Coronary artery (tissue), 2 donors: Measurements from ENCODE around the gene ZBTB20.

Source experiments
- DNase-seq: peaks from one replicate; pipeline ENCODE4 v3.0.0-alpha.2; 2017; ENCODE audit warnings: low spot score
- H3K27ac ChIP-seq, 2 donors: fragments of 200-600 bp; sonication (generic); one replicate each; pipeline ENCODE4 v1.5.1; 2016 to 2019
- H3K4me3 ChIP-seq: fragments of 200-600 bp; sonication (generic); 2 replicates; pipeline ENCODE4 v1.5.1; 2016; ENCODE audit warnings: mild to moderate bottlenecking, moderate library complexity
- TF ChIP-seq, protein P1 (sequence below): fragments of 200-600 bp; sonication (generic); IDR thresholded peaks from one replicate; pipeline ENCODE4 v1.5.1; 2019; ENCODE audit warnings: antibody characterized with exemption

ZBTB20 gene

GRCh38 chr3:114933407-114933806 is 213.7 kb downstream of the ZBTB20 start:
- TF ChIP-seq, protein P1, sequence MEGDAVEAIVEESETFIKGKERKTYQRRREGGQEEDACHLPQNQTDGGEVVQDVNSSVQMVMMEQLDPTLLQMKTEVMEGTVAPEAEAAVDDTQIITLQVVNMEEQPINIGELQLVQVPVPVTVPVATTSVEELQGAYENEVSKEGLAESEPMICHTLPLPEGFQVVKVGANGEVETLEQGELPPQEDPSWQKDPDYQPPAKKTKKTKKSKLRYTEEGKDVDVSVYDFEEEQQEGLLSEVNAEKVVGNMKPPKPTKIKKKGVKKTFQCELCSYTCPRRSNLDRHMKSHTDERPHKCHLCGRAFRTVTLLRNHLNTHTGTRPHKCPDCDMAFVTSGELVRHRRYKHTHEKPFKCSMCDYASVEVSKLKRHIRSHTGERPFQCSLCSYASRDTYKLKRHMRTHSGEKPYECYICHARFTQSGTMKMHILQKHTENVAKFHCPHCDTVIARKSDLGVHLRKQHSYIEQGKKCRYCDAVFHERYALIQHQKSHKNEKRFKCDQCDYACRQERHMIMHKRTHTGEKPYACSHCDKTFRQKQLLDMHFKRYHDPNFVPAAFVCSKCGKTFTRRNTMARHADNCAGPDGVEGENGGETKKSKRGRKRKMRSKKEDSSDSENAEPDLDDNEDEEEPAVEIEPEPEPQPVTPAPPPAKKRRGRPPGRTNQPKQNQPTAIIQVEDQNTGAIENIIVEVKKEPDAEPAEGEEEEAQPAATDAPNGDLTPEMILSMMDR, result no peak
- no peak for DNase-seq
- Histone ChIP-seq H3K27ac (no peak overlapping the region), H3K4me3 (no peak overlapping the region)

- TF ChIP-seq, protein P1, result no peak
- DNase-seq, result no peak
- no peak overlapping the region for H3K4me3 ChIP-seq
- H3K27ac ChIP-seq, result no peak overlapping the region
Measured at GRCh38 chr3:114929971-114930732, 216.9 kb downstream of the ZBTB20 start.

DNA sequence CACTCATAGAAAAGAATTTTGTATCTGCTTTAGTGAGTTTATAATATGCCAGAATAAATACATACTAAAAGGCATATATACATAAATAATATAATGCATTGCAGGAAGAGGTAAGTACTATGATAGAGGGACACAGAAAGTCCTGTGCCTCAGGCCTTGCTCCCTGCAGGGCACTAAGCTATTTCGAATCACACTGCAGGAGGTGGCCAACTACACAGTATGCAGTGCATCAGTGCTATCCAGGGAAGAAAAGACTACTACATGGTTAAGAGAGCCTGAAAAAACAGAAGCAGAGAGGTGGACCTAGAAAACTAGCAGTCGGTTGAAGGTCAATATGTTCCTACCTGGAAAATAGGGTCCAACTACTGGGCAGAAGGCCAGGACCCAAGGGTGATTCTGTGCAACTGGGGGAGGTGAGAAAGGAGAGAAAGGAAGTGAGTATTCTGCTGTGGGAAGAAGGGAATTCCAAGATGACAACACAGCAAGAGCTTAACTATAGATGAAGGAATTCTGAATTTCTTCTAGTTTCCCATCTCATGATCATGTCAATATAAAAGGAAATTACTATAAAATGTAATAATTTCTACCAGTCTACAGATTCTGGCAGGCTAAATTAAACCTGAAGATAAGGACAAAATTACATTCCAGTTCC is 218.0 kb downstream of the ZBTB20 start:
- TF ChIP-seq, protein P1, result no peak
- no peak overlapping the region for H3K4me3 ChIP-seq
- no peak for DNase-seq
- H3K27ac ChIP-seq, result no peak overlapping the region

- H3K27ac ChIP-seq, result no peak overlapping the region
- TF ChIP-seq, protein P1, result no peak
- DNase-seq, result no peak
- no peak overlapping the region for H3K4me3 ChIP-seq
Measured at GRCh38 chr3:114904633-114905032, 242.5 kb downstream of the ZBTB20 start.

- H3K4me3 ChIP-seq, result no peak overlapping the region
- TF ChIP-seq, protein P1, result no peak
- H3K27ac ChIP-seq, result peak overlapping the region in 1 of 2 donors; percentile 30
- DNase-seq, result no peak
Measured at GRCh38 chr3:114903213-114903612, 243.9 kb downstream of the ZBTB20 start.

GRCh38 chr3:114902691-114903101 is 244.4 kb downstream of the ZBTB20 start:
- Histone ChIP-seq H3K4me3 (no peak overlapping the region), H3K27ac (peak overlapping the region; percentile 13 to 30)
- no peak for DNase-seq
- TF ChIP-seq, protein P1, result no peak

DNA sequence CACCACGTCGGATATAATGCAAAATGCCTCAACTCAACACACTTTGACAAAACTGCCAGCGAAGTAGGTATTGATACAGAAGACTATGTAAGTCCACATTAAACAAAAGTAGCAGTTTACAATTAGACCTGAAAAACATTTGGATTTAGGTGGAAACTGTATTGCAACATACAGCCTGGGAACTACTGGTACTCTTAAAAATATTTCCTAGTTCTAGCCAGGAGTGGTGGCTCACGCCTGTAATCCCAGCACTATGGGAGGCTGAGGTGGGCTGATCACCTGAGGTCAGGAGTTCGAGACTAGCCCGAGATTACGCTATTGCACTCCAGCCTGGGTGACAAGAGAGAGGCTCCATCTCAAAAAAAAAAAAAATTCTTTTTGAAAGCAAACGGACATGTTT is 246.2 kb downstream of the ZBTB20 start:
- Histone ChIP-seq H3K4me3 (peak overlapping the region; percentile 46), H3K27ac (peak overlapping the region in 1 of 2 donors; percentile 11)
- TF ChIP-seq, protein P1, result no peak

More for the DNA sequence above, 246.2 kb downstream of the ZBTB20 start:
- no peak for DNase-seq
